Kidney tubule cell (primary cell): Measurements from ENCODE around the gene RAB28.

Experiments
- DNase-seq: peaks from one replicate; pipeline ENCODE4 v3.0.0-alpha.2; 2018; ENCODE audit warnings: low spot score

The RAB28 gene

GRCh38 chr4:13509442-13509841, 25.3 kb upstream of the RAB28 start:
- DNase-seq, result no peak

- DNase-seq, result no peak
These were observed 20.2 kb upstream of the RAB28 start for GRCh38 chr4:13504374-13504773.

DNA sequence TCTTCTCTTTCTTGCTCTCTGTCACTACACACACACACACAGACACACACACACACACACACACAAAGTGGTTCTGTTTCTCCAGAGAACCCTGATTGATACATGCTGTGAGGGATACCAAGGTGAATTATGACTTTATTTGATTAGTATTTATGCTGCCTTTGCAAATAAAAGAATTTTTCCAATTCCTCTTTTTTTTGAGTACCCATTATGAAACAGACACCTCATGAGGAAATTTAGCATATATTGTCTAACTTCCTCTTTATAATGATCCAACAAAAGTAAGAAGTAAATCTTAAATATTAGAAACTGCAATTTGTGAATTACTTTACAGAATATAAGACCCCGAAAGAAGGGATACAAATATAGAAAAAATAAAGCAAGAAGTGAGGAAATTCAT, 14.3 kb upstream of the RAB28 start:
- no peak for DNase-seq

GRCh38 chr4:13496605-13497004, 12.5 kb upstream of the RAB28 start:
- DNase-seq, result no peak

GRCh38 chr4:13495753-13496152, 11.6 kb upstream of the RAB28 start:
- DNase-seq, result no peak

- DNase-seq, result no peak
These were observed 9.7 kb upstream of the RAB28 start for GRCh38 chr4:13493793-13494192.

DNA sequence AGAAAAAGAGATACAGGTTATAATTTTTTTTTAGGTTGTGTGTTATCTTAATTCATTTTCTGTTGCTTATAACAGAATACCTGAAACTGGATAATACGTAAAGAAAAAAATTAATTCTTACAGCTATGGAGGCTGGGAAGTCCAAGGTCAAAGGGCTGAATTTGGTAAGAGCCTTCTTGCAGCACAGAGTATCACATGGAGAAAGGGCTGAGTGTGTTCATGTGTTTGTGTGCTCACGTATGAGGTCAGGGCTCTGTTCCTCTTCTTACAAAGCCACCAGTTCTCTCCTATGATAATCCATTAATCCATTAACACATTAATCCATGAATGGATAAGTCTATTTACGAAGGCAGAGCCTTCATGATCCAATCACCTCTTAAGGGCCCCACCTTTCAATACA, 8.6 kb upstream of the RAB28 start:
- DNase-seq, result no peak

DNA sequence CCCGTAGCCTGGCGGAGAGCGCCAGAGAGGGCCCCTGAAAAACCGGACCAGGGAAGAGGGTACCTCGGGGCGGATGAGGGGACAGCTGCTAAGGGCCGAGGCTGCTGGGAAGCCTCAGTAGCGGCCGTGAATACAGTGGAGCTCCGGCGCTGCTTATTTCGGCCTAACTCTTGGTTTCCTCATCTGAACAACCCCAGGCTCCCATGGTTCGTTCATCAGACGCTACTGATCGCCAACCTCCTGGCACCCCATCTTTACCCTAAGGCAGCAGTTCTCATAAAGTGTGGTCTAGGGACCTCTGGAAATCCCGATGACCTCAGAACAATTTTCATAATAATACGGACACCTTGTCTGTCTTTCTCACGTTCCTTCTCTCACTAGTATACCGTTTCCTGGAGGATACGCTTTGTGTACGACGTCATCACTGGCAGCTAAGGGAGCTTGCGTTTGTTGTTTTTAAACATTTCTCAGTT, 645 bp upstream of the RAB28 start:
- peak; percentile 41 for DNase-seq

DNA sequence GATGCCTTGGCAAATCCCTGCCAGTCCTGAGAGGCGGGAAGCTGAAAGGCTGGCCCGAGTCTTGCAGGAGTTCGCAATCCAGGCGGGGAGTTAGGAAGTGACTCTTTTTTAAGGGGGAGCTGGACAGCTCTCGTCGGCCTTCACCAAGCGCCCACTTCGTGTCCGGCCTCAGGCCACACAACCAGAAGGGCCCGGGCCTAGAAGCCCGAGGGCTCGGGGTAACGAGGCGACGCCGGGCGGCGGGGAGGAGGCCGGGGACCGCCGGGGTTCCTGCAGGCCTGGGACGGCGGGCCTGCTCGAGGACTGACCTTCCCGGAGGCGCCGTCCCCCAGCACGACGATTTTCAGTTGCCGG, 395 bp downstream of the RAB28 start:
- peak; percentile 67 for DNase-seq

DNA sequence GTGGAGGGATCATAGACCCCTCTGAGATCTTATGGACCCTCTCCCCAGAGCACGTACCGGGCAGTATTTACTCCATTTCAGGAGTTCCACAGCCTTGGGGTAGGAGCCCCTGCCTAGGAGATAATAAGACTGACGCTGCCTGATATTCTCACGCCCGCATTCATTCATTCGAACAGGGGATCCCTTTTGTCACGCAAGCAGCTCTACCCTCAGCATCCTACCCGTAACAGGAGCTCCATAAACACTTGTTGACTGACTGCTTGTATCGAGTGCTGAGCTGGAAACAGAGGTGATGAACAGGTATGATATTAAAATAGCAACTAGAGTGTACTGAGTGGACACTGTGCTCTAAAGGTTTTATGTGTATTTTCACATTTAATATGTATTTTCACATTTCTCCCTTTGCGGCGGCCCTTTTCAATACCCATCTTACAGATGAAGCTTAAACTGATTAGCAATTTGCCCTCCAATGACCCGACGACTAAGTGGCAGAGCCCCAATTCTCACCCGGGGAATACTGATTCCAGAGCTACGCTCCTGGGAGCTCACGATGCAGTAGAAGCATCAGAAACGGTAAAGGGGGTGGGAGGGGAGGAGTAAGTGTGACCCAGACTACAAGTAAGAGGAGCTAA, 888 bp downstream of the RAB28 start:
- peak; percentile 9 for DNase-seq

DNA sequence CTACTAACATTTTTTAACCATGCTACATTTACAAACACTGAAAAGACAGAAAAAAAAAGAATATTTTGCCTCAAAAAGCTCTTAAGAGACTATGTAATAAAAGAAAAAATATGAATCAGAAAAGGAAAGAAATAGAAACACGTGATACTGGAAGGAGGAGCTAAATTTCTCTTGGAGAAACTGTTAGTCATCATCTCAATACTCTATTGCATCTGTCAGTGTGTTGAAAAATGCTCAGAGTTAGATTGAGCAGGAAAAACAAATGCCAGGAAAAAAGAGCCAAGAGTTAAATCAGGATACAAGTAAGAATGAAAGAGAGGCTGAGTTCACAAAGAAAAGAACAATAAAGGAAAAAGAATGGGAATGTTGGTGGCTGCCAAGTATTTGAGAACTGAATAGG, 2.6 kb downstream of the RAB28 start:
- DNase-seq, result peak; percentile 20

DNA sequence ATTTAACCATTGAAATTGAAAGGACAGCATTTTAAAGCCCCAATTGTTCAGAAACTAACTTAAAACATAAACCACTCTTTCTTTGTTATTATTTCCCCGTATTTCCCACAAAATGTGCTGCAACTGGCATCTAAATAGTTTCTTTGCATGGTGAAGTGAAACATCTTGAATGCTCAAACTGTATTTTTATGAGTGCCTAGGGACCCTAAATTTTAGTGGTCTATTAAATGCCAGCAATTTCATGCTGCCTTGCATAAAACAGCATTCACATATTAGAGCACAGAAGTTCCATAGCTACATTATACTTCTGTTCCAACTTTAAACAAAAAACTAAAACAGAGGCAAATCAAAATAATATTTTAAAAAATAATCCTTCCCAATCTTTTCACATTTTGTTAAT, 5.4 kb downstream of the RAB28 start:
- no peak for DNase-seq

GRCh38 chr4:13478131-13478530, 6.0 kb downstream of the RAB28 start:
- DNase-seq, result no peak

DNA sequence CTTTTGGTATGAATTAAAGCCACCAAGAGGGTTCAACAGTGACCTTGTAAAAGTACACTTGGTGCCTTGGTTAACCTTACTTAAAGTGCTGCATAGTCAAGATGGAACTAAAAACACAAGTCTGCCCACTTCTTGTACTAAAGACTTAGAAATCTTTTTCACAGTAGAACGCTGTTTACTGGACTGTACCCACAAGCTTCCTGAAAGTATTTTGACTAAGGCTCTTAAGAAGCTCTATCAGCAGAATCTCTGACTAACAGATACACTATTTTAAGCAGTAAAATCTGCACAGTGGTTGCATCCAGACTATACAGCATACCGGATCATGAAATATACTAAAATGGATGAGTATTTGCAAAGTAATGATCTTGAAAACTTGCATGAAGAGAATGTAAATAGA, 7.2 kb downstream of the RAB28 start:
- peak; percentile 23 for DNase-seq

- DNase-seq, result no peak
These were observed 8.0 kb downstream of the RAB28 start for GRCh38 chr4:13476152-13476551.

- no peak for DNase-seq
These were observed 12.7 kb downstream of the RAB28 start for GRCh38 chr4:13471400-13471799.

DNA sequence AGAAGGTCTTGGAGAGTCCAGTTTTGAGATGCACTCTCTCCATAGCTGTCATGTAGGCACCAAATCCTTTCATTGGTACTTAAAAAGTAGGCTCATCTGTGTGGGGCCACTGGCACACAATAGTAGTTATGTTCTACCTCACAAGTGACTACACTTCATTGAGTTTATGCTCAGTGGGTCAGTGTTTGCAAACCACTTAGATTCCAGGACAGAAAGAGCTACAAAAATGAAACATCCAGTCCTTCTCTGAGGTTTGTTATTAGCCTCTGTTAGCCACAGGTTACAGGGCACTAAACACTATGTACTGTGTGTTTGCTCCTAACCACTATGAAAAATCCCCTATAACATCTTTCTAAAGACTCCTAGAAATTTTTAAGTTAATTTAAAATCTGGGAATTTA, 13.8 kb downstream of the RAB28 start:
- peak; percentile 3 for DNase-seq

GRCh38 chr4:13464973-13465372, 19.2 kb downstream of the RAB28 start:
- no peak for DNase-seq

DNA sequence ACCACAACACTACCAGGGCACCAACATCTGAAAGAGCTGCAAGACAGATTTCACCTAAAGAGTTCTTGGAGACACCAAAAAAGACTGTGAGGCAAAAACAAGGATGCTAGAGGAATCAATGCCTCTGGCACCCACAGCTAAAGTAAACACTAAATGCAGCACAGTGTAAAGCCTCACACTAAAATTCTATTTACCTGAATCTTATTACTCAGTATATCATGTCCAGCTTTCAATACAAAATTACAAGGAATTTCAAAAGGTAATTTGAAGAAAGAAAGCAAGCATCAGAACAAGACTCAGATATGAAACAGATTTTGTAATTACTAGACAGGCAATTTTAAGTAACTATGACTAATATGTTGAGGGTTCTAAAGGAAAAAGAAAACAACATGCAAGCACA, 19.6 kb downstream of the RAB28 start:
- DNase-seq, result no peak

DNA sequence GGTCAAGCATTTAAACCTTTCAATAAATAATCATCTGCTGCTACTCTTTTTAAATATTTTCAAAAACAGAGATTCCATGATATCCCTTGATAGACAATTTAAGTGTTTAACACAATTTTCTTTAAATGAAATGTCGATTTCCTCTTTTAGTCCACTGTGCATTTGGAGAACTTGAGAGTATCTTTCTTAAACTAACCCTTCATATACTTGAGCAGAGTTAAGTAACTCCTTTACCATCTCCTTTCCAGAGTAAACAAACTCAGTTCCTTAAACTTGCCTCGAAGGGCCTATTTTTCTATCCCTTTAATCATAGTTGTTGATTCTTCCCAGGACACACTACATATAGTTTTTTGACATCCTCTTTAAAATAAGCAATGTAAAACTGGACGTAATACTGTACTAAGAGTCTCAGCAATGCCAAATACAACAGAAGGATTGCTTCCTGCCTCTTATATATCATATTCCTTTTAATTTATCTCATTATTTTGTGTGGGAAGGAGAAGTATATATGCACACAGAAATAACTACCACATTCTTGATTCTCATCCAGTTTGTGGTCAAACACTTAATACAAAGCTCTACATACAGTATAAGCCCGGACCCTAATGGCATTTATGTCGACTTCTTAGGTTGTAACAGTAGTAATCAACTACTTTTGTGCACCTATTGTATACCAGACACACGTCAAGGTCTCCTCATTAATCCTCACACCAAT, 22.8 kb downstream of the RAB28 start:
- DNase-seq, result no peak

- DNase-seq, result no peak
These were observed 28.7 kb downstream of the RAB28 start for GRCh38 chr4:13455411-13455810.

DNA sequence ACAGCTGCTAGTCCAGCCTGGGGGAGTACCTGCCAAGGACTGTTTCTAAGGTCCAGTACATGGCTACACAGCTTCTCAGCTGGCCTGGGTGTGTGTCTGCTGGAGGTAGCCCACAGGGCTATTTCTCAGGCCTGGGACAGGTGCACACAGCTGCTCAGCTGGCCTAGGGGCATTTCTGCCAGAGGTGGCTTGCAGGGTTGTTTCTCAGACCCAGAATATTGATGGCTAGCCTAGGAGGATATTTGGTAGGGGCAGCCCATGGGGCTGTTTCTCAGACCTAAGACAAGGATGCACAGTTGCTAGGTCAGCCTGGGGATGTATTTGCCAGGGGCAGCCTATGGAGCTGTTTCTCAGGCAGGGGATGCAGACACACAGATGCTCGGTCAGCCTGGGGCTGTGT, 29.4 kb downstream of the RAB28 start:
- no peak for DNase-seq

- no peak for DNase-seq
These were observed 31.1 kb downstream of the RAB28 start for GRCh38 chr4:13452927-13453579.

DNA sequence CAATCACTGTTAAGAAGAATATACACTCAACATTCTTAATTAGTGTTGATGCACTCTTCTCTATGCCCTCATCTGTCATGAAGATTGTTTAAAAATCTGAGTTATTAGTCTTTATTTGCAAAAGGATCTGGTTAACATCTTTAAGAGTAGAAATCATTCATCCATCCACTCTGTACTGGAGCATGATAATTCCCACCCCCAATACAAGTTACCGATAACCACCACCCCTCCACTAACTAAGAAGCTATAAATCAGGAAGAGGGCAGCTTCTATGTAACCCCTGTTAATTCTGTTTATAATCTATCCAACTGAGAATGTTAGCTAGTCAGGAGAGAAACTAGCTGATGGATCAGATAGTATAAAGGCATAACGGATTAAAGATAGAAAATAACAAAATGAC, 34.5 kb downstream of the RAB28 start:
- DNase-seq, result no peak
